Retina (tissue), 1 donor: ENCODE measurements around the gene TRAT1.
"Not testable (repeated sequence)": the region's sequence is repeated elsewhere in the genome, so short reads cannot be mapped to it uniquely, and the experiment has no call there.

Source experiments
- DNase-seq: peaks from one replicate; pipeline ENCODE4 v3.0.0-alpha.2; 2016

The TRAT1 gene

GRCh38 chr3:108822123-108822897, at the start of gene TRAT1:
TRAT1 (plus strand) TSS chr3:108822786; CDS start chr3:108822928, 142 bp downstream.
- DNase-seq = no peak

GRCh38 chr3:108775649-108776048, 46.9 kb upstream of the TRAT1 start:
- no peak for DNase-seq

GRCh38 chr3:108779496-108779895, 43.1 kb upstream of the TRAT1 start:
- no peak for DNase-seq

GRCh38 chr3:108780235-108780634, 42.4 kb upstream of the TRAT1 start:
- no peak for DNase-seq

GRCh38 chr3:108791473-108791872, 31.1 kb upstream of the TRAT1 start:
- no peak for DNase-seq

- peak; percentile 29 for DNase-seq
These were observed 18.1 kb upstream of the TRAT1 start for GRCh38 chr3:108804437-108804836.

GRCh38 chr3:108804966-108805365, 17.6 kb upstream of the TRAT1 start:
- no peak for DNase-seq

GRCh38 chr3:108806316-108806715, 16.3 kb upstream of the TRAT1 start:
- DNase-seq = no peak

GRCh38 chr3:108818404-108818803, 4.2 kb upstream of the TRAT1 start:
- DNase-seq = no peak

GRCh38 chr3:108820586-108820985, 2.0 kb upstream of the TRAT1 start:
- DNase-seq = no peak

GRCh38 chr3:108823227-108823626, 641 bp downstream of the TRAT1 start:
- DNase-seq = no peak

GRCh38 chr3:108823803-108824202, 1.2 kb downstream of the TRAT1 start:
- DNase-seq = not testable (repeated sequence)

- no peak for DNase-seq
These were observed 4.0 kb downstream of the TRAT1 start for GRCh38 chr3:108826309-108827187.

GRCh38 chr3:108830381-108830780, 7.8 kb downstream of the TRAT1 start:
- DNase-seq = no peak

- no peak for DNase-seq
These were observed 8.5 kb downstream of the TRAT1 start for GRCh38 chr3:108830991-108831614.

- DNase-seq = no peak
These were observed 11.0 kb downstream of the TRAT1 start for GRCh38 chr3:108833611-108834010.

GRCh38 chr3:108834551-108834950, 12.0 kb downstream of the TRAT1 start:
- no peak for DNase-seq

GRCh38 chr3:108835101-108835500, 12.5 kb downstream of the TRAT1 start:
- no peak for DNase-seq

- no peak for DNase-seq
These were observed 15.8 kb downstream of the TRAT1 start for GRCh38 chr3:108838436-108838835.

GRCh38 chr3:108845709-108846293, 23.2 kb downstream of the TRAT1 start:
- no peak for DNase-seq

- no peak for DNase-seq
These were observed 24.6 kb downstream of the TRAT1 start for GRCh38 chr3:108847187-108847586.

- DNase-seq = no peak
These were observed 26.5 kb downstream of the TRAT1 start for GRCh38 chr3:108849075-108849474.

GRCh38 chr3:108861401-108861800, 38.8 kb downstream of the TRAT1 start:
- no peak for DNase-seq
